ENCODE measurements around the gene FSTL4. TPM values are rescaled to one million over a fixed set of nuclear protein-coding genes. Genes with fewer than 3 reads are reported as not detected.

Gene FSTL4
- total and polyA plus RNA-seq, 2 donors (not counting 1 experiment from before 2014, with no cell fraction given), result 0.31 to 6.7 TPM

- intact Hi-C loops (cut with micrococcal nuclease), result no loop called here
- Histone ChIP-seq H3K4me1 (ENCODE audit: control insufficient read depth in 2 of 2, insufficient read depth in 2 of 2, low read length in 2 of 2) (no peaks in the 10 kb centered on the region), H2AFZ (ENCODE audit: insufficient read depth, low read depth, low read length, poor library complexity, severe bottlenecking) (no peak overlapping the region), H3K36me3 (replicated peaks in 1 of 2; ENCODE audit: control extremely low read depth in 1 of 2, control insufficient read depth in 1 of 2, extremely low read depth in 1 of 2, insufficient read depth in 2 of 2, low read length in 1 of 2) (no peaks in the 10 kb centered on the region), H3K27me3 (replicated peaks in 1 of 4; ENCODE audit: control extremely low read depth in 1 of 4, control insufficient read depth in 3 of 4, insufficient read depth in 4 of 4, low read length in 3 of 4) (no peaks in the 10 kb centered on the region), H3K27ac (ENCODE audit: low read length in 2 of 2) (no peak overlapping the region), H3K4me2 (replicated peaks; ENCODE audit: low read depth, low read length, poor library complexity, severe bottlenecking) (no peak overlapping the region), H3K9me3 (ENCODE audit: control extremely low read depth in 1 of 3, control insufficient read depth in 2 of 3, insufficient read depth in 1 of 3, low read length in 2 of 3) (no peaks in the 10 kb centered on the region), H3K4me3 (ENCODE audit: control extremely low read depth in 1 of 5, extremely low read depth in 1 of 5, insufficient read depth in 1 of 5, low read depth in 2 of 5, low read length in 4 of 5) (no peak overlapping the region), H4K20me1 (ENCODE audit: control insufficient read depth, insufficient read depth, low read length, poor library complexity, severe bottlenecking) (no peaks in the 10 kb centered on the region), H3K9ac (ENCODE audit: low read length) (no peak overlapping the region), H3K79me2 (ENCODE audit: control insufficient read depth, insufficient read depth, low read length) (no peaks in the 10 kb centered on the region)
- no peak for TF ChIP-seq CTCF (IDR thresholded peaks at IDR 0.05)
- TF ChIP-seq EZH2 (IDR thresholded peaks at IDR 0.05; ENCODE audit: borderline replicate concordance, insufficient read depth, low read depth, low read length, poor library complexity, severe bottlenecking), result no peak
- ChIA-PET CTCF (interaction anchor here (1.0 kb wide), 1 partner anchor 662 kb away, joined by 3 read pairs; no protein-coding TSS in a partner anchor), POLR2A (no interaction called here)
- WGBS (ENCODE audit: insufficient coverage), result 94% methylated on average over 6 of the region's 6 CpGs
- no peak overlapping the region for H3K27ac Mint-ChIP-seq
- no peaks in the 10 kb centered on the region for H3K4me1 Mint-ChIP-seq
- H3K9me3 Mint-ChIP-seq (ENCODE audit: insufficient read depth), result no peaks in the 10 kb centered on the region
- no peak for ATAC-seq (ENCODE audit: low read depth)
- H3K4me3 Mint-ChIP-seq, result no peak overlapping the region
- DNase-seq, result no peak
- peaks cover 5% of the 10 kb centered on the region for H3K27me3 Mint-ChIP-seq
Measured at GRCh38 chr5:133365738-133366137, 246.6 kb downstream of the FSTL4 start.

GRCh38 chr5:133364936-133365707 is 247.2 kb downstream of the FSTL4 start:
- intact Hi-C loops (cut with micrococcal nuclease), result no loop called here
- Histone ChIP-seq H2AFZ (ENCODE audit: insufficient read depth, low read depth, low read length, poor library complexity, severe bottlenecking) (no peak overlapping the region), H3K27me3 (replicated peaks in 1 of 4; ENCODE audit: control extremely low read depth in 1 of 4, control insufficient read depth in 3 of 4, insufficient read depth in 4 of 4, low read length in 3 of 4) (no peaks in the 10 kb centered on the region), H3K4me3 (ENCODE audit: control extremely low read depth in 1 of 5, extremely low read depth in 1 of 5, insufficient read depth in 1 of 5, low read depth in 2 of 5, low read length in 4 of 5) (no peak overlapping the region), H3K27ac (ENCODE audit: low read length in 2 of 2) (no peak overlapping the region), H3K79me2 (ENCODE audit: control insufficient read depth, insufficient read depth, low read length) (no peaks in the 10 kb centered on the region), H3K4me1 (ENCODE audit: control insufficient read depth in 2 of 2, insufficient read depth in 2 of 2, low read length in 2 of 2) (no peaks in the 10 kb centered on the region), H3K4me2 (replicated peaks; ENCODE audit: low read depth, low read length, poor library complexity, severe bottlenecking) (no peak overlapping the region), H3K36me3 (replicated peaks in 1 of 2; ENCODE audit: control extremely low read depth in 1 of 2, control insufficient read depth in 1 of 2, extremely low read depth in 1 of 2, insufficient read depth in 2 of 2, low read length in 1 of 2) (no peaks in the 10 kb centered on the region), H4K20me1 (ENCODE audit: control insufficient read depth, insufficient read depth, low read length, poor library complexity, severe bottlenecking) (no peaks in the 10 kb centered on the region), H3K9me3 (ENCODE audit: control extremely low read depth in 1 of 3, control insufficient read depth in 2 of 3, insufficient read depth in 1 of 3, low read length in 2 of 3) (no peaks in the 10 kb centered on the region), H3K9ac (ENCODE audit: low read length) (no peak overlapping the region)
- TF ChIP-seq EZH2 (IDR thresholded peaks at IDR 0.05; ENCODE audit: borderline replicate concordance, insufficient read depth, low read depth, low read length, poor library complexity, severe bottlenecking) (no peak), CTCF (IDR thresholded peaks at IDR 0.05) (peak; percentile 17)
- H3K27ac Mint-ChIP-seq, result no peak overlapping the region
- 47% methylated on average over 6 of the region's 12 CpGs for WGBS (ENCODE audit: insufficient coverage)
- H3K4me1 Mint-ChIP-seq, result no peaks in the 10 kb centered on the region
- H3K4me3 Mint-ChIP-seq, result no peak overlapping the region
- CTCF ChIA-PET, result interaction anchor here (1.0 to 1.1 kb wide), 2 partner anchors 60 to 662 kb away, joined by 3 read pairs; no protein-coding TSS in a partner anchor
- DNase-seq (peak; percentile 20), ATAC-seq (ENCODE audit: low read depth) (no peak)
- H3K9me3 Mint-ChIP-seq (ENCODE audit: insufficient read depth), result no peaks in the 10 kb centered on the region
- POLR2A ChIA-PET, result no interaction called here
- H3K27me3 Mint-ChIP-seq, result no peaks in the 10 kb centered on the region

Measured in B cell (primary cell).